HG03520 (cell line): ENCODE data around the gene ZNF333.
"Not testable (repeated sequence)": the region's sequence is repeated elsewhere in the genome, so short reads cannot be mapped to it uniquely, and the experiment has no call there.

Experiments
- ATAC-seq: cut with Tn5 transposase; IDR thresholded peaks from one replicate; pipeline ENCODE4 v1.9.1; 2021; ENCODE audit warnings: mild to moderate bottlenecking, moderate library complexity; ENCODE audit not compliant: unreplicated experiment

ZNF333 gene

DNA sequence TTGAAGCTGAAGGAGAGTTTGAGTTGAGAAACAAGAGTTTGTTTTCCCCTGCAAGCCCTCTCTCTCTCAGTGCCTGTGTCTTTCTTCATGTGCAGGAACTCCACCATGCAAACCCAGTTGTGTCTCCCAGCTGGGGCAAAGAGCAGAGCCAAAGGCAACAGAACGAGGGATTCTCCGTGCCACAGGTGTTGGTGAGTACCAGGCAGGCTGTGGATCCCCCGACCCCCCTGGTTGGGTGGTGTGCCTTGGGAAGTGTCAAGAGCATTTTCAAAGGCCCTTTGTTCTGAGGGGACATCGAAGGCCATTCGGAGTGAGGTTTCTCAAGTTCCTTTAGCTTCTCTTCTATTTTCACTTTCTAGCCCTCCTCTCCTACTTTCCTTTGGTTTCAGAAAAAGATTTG lies 5.6 kb downstream of the ZNF333 start:
- ATAC-seq, result no peak

DNA sequence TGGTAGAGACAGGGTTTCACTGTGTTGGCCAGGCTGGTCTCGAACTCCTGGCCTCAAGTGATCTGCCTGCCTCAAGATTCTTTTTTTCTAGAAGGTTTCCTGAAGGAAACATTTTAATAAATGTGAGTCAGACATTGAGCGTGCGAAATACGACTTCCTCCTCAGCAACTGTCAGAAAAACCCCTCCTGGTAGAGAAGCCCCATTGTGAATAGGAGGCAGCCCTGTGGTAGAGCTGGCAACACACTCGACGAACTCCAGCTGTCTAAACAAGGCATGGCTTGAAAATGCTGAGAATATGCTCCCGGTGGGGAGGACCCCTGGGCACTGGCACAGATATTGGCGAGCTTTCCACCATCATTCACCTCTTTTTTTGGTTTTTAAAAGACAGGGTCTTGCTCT lies 9.8 kb downstream of the ZNF333 start:
- ATAC-seq, result no peak

DNA sequence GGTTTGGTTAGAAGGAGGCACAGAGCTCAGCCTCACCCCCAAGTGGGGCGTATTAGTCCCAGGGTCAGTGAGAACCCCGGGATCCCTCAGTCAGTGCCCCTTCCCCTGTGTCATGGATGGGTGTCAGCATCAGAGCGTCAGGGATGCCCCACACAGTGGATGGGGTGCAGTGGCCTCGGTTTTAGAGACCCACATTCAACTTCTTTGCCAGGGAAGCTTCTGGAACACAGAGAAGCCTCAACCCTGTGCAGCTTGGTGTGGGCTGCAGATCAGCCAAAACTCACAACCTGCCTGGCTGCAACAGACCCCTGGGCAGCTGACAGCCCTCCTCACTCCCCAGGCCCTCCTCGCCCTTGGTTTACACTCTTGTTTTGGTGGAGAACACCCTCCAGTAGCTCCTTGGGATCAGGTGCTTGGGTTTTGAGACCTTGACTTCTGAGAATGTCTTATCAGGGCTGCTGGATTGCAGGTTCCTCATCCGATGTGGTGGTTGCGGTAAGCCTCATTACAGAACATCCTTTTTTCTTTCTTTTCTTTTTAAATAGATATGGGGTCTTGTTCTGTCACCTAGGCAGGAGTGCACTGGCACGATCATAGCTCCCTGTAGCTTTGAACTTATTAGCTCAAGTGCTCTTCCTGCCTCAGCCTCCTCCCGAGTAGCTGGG lies 11.0 kb downstream of the ZNF333 start:
- no peak for ATAC-seq

DNA sequence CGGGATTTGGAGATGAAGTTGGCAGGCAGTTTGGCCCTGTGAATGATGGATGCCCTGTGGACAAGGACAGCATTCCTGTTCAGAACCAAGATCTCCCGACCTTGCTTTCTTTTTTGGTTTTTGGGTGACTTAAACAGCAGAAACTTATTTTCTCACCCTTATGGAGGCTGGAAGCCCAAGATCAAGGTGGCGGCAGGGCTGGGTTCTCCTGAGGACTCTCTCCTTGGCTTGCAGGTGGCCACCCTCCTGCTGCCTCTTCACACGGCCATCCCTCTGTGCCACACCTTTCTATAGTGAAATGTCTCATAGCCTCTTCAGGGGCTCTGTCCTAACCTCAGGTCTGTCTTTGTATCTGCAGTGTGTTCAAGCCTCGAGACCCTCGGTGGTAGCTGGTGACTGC lies 14.0 kb downstream of the ZNF333 start:
- no peak for ATAC-seq

DNA sequence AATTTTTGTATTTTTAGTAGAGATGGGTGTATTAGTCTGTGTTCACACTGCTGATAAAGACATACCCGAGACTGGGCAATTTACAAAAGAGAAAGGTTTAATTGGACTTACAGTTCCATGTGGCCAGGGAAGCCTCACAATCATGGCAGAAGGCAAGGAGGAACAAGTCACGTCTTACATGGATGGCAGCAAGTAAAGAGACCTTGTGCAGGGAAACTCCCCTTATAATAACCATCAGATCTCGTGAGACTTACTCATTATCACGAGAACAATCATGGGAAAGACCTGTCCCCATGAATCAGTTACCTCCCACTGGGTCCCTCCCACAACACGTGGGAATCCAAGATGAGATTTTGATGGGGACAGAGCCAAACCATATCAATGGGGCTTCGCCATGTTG lies 14.6 kb downstream of the ZNF333 start:
- ATAC-seq, result no peak

DNA sequence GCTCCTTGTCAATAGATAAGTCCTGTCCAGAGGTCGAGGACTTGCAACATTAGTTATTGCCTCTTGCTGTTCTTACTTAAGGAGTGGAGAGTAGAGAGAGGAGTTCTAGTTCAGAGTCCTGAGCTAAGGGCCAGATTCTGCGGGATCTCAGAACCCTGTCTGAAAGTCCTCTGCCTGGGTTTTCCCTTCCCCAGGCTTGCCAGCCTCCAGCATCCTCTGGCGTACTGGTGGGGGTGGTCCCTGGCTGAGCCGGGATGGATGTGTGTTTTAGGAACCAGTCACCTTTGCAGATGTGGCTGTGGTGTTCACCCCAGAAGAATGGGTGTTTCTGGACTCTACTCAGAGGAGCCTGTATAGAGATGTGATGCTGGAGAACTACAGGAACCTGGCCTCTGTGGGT lies 26.0 kb downstream of the ZNF333 start:
- no peak for ATAC-seq

DNA sequence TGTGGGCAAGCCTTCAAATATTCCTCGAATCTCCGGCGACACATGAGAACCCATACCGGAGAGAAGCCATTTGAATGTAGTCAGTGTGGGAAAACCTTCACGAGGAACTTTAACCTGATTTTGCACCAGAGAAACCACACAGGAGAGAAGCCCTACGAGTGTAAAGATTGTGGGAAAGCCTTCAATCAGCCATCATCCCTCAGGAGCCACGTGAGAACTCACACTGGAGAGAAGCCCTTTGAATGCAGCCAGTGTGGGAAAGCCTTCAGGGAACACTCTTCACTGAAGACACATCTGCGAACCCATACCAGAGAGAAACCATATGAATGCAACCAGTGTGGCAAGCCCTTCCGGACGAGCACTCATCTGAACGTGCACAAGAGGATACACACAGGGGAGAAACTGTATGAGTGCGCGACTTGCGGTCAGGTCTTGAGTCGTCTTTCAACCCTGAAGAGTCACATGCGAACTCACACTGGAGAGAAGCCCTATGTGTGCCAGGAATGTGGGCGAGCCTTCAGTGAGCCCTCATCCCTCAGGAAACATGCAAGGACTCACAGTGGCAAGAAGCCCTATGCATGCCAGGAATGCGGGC lies 28.8 kb downstream of the ZNF333 start:
- ATAC-seq, result no peak

DNA sequence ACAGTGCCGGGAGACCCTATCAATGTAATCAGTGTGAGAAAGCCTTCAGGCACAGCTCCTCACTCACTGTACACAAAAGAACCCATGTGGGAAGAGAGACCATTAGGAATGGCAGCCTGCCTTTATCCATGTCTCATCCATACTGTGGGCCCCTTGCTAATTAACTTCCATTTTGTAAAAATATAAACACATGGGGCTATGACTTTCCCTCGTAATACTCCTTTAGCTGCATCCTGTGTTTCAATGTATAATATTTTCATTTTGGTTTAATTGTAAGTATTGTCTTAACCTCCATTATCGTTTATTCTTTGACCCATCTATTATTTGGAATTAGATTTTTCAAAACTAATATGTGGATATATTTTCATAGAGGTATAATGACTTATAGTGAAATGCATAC lies 29.3 kb downstream of the ZNF333 start:
- ATAC-seq, result no peak

DNA sequence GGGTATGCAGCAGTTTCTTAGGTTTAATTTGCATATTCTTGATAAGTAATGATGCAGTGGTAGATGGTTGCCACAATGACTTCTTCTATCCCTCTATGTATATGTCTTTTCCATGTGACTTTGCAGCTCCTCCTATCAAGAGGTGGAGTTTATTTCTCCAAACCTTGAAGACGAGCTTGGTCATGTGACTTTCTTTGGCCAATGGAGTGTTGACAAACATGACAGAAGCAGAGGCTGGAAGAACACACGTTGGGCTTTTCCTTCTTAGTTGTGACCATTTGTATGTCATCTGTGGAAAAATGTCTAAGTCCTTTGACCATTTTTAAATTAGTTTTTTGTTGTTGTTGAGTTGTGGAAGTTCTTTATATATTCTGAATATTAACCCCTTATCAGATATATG lies 32.3 kb downstream of the ZNF333 start:
- ATAC-seq, result no peak

DNA sequence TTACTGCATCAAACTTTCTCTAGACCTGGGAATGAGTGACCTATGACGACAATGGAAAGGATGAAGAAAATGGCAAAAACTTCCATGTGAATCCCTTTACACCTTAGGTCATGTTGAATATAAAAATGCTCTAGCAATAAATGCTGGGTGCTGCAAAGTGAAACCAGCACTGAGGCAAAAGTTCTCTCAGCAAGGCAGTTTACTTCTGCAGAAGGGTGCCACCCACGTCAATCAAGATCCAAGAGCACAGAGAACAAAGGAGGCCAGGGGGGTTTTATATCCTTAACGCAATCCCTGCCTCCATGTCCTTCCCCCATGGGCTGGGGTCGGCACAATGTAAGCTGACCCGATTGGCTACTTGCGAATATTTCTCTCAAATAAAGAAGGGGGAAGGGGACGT lies 38.7 kb downstream of the ZNF333 start:
- no peak for ATAC-seq

DNA sequence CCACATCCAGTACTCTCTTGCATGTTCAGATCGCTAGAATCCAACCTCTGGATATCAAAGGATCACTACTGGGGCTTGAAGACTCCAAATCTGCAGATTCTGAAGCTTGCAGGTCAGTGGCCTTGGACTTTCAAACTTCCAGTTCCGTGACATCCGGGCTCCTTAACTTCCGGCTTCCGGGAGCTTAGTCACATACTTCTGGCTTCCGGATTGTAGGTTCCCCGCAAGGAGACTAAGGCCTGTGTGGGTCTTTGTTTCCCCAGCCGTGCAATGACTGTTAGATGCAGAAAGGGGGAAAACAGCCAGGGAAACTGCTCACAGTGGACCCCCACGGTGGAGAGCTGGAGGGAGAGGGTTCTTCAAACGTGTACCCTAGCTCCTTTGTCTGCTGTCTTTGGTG lies 41.4 kb downstream of the ZNF333 start:
- no peak for ATAC-seq

DNA sequence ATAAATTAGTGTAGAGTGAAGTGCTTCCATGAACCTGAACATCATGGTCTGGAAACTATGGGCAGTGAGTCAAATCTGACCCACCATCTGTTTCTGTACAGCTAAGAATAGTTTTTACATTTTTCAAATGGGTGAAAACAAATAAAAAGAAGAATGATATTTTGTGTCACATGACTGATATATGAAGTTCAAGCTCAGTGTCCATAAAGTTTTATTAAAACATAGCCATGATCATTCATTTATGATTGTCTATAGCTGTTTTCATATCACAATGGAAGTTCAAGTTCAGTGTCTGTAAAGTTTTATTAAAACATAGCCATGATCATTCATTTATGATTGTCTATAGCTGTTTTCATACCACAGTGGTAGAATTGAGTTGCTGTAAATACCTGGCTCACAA lies 42.7 kb downstream of the ZNF333 start:
- no peak for ATAC-seq

DNA sequence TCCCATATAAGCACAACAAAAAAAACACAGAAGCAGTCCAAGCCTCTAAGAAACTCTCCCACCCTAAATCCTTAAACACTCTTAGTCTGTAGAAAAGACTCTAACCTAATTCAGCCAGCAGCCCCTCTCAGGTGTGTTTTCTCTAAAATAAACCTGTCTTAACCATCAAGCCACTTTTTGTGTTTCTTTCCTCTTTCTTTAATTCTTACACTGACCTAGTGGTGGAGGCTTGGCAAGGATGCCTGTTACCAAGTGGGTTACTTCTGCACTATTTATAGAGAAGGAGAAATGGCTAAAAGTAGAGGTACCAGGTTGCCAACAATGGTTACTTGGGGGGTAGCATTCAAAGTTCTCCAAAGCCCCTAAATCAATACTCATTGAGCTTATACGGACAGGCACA lies 43.7 kb downstream of the ZNF333 start:
- ATAC-seq, result no peak

DNA sequence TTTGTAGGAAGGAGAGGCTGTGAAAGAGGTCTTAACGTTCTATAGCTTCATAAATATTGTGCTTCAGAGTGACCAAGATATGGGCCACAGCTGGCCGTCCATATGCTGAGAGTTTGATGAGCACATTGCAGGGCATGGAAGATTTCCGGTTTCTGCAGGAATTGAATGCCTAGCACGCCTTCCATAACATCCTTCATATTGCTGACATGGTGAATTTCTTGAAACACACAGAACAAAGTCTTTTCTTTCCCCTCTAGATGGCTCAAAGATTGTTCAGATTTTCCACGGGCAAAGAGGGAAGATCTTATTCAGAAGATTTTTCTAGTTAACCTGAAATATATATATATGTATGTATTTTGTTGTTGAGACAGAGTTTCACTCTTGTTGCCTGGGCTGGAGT lies 46.1 kb downstream of the ZNF333 start:
- no peak for ATAC-seq

DNA sequence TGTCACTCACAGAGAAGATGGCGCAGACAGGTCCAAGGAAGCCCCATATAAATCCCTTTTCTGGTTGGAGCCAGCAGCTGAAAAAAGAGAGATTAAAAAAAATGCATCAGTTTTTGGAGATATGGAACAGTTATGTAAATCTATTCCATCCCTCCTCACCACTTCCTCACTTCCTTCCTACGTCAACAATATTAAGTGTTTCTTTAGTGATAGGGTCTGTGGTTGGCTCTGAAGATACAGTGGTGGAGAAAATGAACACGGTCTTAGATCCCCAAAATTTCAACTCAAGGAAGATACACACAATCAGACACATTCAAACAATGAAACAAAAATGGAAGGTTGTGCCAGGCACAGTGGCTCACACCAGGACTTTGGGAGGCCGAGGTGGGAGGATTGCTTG lies 57.0 kb downstream of the ZNF333 start:
- ATAC-seq, result no peak

DNA sequence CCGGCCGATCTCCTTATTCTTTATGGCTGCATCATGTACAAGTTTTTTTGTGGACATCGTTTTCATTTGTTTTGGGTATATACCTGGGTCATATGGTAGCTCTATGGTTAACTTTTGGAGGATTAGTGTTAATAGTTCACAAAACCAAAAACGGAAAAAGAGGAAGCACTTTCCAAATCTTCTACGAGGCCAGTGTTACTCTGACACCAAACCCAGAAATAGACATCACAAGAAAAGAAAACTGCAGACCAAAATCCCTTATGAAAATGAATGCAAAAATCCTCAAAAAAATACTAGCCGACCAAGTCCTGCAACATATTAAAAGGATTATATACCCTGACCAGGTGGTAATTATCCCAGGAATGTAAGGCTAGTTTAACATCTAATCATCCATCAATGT lies 58.8 kb downstream of the ZNF333 start:
- ATAC-seq, result no peak

DNA sequence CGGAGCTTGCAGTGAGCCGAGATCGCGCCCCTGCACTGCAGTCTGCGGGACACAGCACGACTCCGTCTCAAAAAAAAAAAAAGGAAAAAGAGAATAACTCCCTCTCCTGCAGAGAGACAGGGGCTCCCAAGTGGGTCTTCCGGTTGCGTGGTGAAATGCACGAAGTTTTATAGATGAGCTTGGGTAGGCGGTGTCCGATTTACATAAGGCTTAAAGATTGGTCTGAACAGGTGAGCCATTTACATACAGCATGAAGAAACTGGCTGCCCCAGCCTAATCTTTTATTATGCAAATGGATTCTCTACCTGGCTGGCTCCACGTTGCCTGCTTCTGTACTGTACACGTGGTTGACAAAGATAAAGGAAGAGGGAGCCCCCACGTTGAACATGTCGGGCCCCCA lies 69.0 kb downstream of the ZNF333 start:
- no peak for ATAC-seq

DNA sequence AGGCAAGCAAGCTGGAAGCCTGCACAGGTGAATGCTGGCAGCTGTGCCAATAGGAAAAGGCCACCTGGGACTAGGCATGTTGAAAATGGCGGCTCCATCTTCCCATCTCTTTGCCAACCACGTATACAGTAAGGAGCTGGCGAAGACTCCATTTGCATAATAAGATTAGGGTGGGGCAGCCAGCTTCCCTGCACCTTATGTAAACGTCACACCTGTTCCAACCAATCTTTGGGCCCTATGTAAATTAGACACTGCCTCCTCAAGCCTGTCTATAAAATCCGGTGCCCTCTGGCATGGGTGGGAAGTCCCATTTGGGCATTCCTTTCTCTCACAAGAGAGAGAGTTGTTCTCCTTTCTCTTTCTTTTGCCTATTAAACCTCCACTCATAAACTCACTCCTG lies 71.8 kb downstream of the ZNF333 start:
- no peak for ATAC-seq

DNA sequence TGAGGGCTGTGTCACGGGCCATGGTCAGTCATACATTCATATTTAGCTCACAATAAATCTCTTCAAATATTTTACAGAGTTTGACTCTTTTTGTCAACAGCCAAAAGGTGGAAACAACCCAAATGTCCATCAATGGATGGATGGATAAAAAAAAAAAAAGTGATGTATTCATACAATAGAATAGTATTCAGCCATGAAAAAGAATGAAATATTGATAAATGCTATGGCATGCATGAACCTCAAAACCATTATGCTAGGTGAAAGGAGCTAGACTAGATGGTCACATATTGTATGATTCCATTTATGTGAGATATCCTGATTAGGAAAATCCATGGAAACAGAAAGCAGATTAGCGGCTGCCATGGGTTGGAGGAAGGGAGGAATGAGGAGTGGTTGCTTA lies 72.3 kb downstream of the ZNF333 start:
- ATAC-seq, result no peak

DNA sequence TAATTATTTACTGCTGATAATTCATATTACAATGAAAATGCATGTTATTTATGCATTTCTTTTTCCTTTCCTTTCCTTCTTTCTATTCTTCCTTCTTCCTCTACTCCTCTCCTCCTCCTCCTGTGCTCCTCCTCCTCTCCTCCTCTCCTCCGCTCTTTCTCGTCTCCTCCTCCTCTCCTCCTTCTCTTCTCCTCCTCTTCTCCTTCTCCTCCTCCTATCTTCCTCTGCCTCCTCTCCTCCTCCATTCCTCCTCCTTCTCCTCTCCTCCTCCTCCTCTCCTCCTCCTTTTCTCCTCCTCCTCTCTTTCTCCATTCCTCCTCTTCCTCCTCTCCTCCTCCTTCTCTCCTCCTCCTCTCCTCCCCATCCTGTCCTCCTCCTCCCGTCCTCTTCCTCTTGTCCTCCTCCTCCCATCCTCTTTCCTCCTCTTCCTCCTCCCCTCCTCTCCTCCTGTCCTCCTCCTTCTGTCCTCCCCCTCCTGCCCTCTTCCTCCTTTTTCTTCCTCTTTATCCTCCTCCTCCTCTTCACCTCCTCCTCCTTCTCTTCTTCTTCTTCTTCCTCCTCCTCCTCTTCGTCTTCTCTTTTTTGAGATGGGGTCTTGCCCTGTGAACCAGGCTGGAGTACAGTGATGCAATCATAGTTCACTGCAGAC lies 73.8 kb downstream of the ZNF333 start:
- ATAC-seq, result no peak

DNA sequence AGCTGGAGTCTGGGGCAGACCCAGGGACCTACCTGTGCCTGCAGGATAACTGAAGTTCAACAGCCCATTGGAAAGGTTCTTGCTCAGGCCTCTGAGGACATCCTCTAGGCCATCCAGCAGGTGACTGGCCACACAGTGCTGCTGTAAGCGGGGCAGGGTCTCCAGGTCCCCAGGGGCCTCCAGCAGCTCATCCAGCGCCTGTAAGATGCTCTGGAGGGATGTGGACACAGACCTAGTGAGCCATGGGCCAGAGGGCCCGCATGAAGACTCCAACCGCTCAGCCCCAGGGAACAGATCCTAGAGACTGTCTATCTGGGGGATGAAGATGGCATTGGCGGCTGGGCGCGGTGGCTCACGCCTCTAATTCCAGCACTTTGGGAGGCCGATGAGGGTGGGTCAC lies 74.6 kb downstream of the ZNF333 start:
- ATAC-seq, result no peak

DNA sequence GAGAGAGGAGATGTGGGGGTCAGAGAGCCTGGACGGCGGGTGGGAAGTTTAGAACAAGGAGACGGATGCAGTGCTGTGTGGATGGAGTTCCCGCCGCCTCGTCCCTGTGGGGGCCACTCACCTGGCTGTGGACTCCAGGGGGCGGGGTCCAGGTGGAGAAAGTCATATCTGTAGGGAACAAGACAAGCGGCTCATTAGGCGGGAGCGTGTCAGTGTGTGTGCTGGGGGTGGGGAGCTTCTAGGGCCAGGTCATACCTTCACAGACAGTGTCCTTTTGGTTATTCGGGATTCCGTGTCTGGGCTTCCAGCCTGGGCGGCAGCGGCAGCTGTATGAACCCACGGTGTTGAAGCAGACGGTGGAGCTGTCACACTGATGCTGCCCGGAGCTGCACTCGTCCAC lies 75.6 kb downstream of the ZNF333 start:
- ATAC-seq, result not testable (repeated sequence)

DNA sequence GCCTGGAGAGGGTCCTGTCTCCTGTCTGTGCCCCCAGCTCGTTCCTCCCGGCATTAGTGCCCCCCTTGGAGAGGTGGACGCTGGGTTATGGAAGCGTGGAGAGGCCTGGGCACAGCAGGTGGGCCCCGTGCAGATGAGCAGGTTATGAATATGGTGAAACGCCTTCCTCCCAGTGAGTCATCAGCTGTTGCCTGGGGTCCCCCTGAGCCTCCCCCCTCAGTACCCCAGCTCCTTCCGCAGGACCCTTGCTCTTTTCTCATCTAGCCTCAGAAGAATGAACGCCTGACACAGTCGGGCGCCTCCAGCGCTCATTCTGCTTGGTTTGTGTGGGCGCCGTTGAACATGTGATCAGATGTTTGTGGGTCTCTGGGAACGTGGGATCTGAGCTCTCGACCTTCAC lies 76.0 kb downstream of the ZNF333 start:
- ATAC-seq, result not testable (repeated sequence)
